Neural cell (in vitro differentiated cells): ENCODE data around the gene PTPRK. TPM values are rescaled to one million over a fixed set of nuclear protein-coding genes. Genes with fewer than 3 reads are reported as not detected.

Source experiments
- H2AFZ ChIP-seq: fragments of 200-600, 300-800 bp; sonication (generic), shearing (Covaris generic); 2 replicates; pipeline ENCODE4 v1.6.0; 2014; ENCODE audit warnings: low read depth, mild to moderate bottlenecking, antibody characterized with exemption, low read length, moderate library complexity
- H3F3A ChIP-seq: fragments of 200-600 bp; shearing (Covaris generic); 2 replicates; pipeline ENCODE4 v1.6.1; 2016; ENCODE audit warnings: mild to moderate bottlenecking, moderate library complexity, mixed read lengths, antibody characterized with exemption, low read length; ENCODE audit not compliant: insufficient read depth, poor library complexity, severe bottlenecking
- H3K27ac ChIP-seq: fragments of 200-600, 300-800 bp; sonication (generic), shearing (Covaris generic); 2 replicates; pipeline ENCODE4 v1.5.1; 2014; ENCODE audit warnings: mild to moderate bottlenecking, low read length, moderate library complexity
- H3K27me3 ChIP-seq: fragments of 300-800, 200-600 bp; sonication (generic), shearing (Covaris generic); 2 replicates; pipeline ENCODE4 v1.6.0; 2014; ENCODE audit warnings: mild to moderate bottlenecking, low read depth, low read length, moderate library complexity; ENCODE audit not compliant: insufficient read depth
- H3K36me3 ChIP-seq: fragments of 300-800, 200-600 bp; sonication (generic), shearing (Covaris generic); 2 replicates; pipeline ENCODE4 v1.5.1; 2014; ENCODE audit warnings: mild to moderate bottlenecking, antibody characterized with exemption, low read length, moderate library complexity; ENCODE audit not compliant: insufficient read depth
- H3K4me2 ChIP-seq: fragments of 300-800, 200-600 bp; sonication (generic), shearing (Covaris generic); 2 replicates; pipeline ENCODE4 v1.6.0; 2014; ENCODE audit warnings: mild to moderate bottlenecking, low read length
- H3K4me3 ChIP-seq: fragments of 300-800, 200-600 bp; sonication (generic), shearing (Covaris generic); 2 replicates; pipeline ENCODE4 v1.5.1; 2014; ENCODE audit warnings: mild to moderate bottlenecking, low read length, moderate library complexity
- H3K79me2 ChIP-seq: fragments of 200-600 bp; shearing (Covaris generic); replicated peaks from 2 replicates; pipeline ENCODE4 v1.6.0; 2014; ENCODE audit warnings: mild to moderate bottlenecking, low read length, moderate library complexity; ENCODE audit not compliant: insufficient read depth
- H3K9ac ChIP-seq: fragments of 300-800, 200-600 bp; sonication (generic), shearing (Covaris generic); 2 replicates; pipeline ENCODE4 v1.6.1; 2016; ENCODE audit warnings: mild to moderate bottlenecking, low read length, mixed read lengths
- H3K9me2 ChIP-seq: fragments of 200-600 bp; shearing (Covaris generic); 2 replicates; pipeline ENCODE4 v1.6.1; 2016; ENCODE audit warnings: mild to moderate bottlenecking, low read length, mixed read lengths; ENCODE audit not compliant: insufficient read depth
- H3K9me3 ChIP-seq: fragments of 200-600, 300-800 bp; sonication (generic), shearing (Covaris generic); 2 replicates; pipeline ENCODE4 v1.6.1; 2016; ENCODE audit warnings: mild to moderate bottlenecking, mixed run types, low read length, moderate library complexity, mixed read lengths
- H4K20me1 ChIP-seq: fragments of 200-600 bp; shearing (Covaris generic); 2 replicates; pipeline ENCODE4 v1.6.1; 2016; ENCODE audit warnings: mild to moderate bottlenecking, mixed run types; ENCODE audit not compliant: insufficient read depth
- EP300 ChIP-seq: fragments of 450-650 bp; conservative IDR thresholded peaks from 2 replicates; pipeline ENCODE4 v1.6.1; 2014; ENCODE audit warnings: antibody characterized with exemption, mild to moderate bottlenecking, moderate library complexity; ENCODE audit not compliant: poor library complexity, severe bottlenecking
- EZH2 ChIP-seq: fragments of 200-600, 300-800 bp; shearing (Covaris generic), sonication (generic); IDR thresholded peaks from 2 replicates; pipeline ENCODE4 v1.6.1; 2014; ENCODE audit warnings: antibody characterized with exemption, low read length, borderline replicate concordance, mild to moderate bottlenecking; ENCODE audit not compliant: insufficient read depth, poor library complexity, severe bottlenecking
- MXI1 ChIP-seq: fragments of 450-650 bp; conservative IDR thresholded peaks from 2 replicates; pipeline ENCODE4 v1.6.1; 2014; ENCODE audit warnings: antibody characterized with exemption, mild to moderate bottlenecking; ENCODE audit not compliant: poor library complexity, severe bottlenecking
- POLR2AphosphoS5 ChIP-seq: IDR thresholded peaks from 2 replicates; pipeline ENCODE4 v1.6.1; 2012
- RAD21 ChIP-seq: fragments of 450-650 bp; conservative IDR thresholded peaks from 2 replicates; pipeline ENCODE4 v1.6.1; 2014; ENCODE audit warnings: antibody characterized with exemption, mild to moderate bottlenecking, moderate library complexity
- REST ChIP-seq: IDR thresholded peaks from 2 replicates; pipeline ENCODE4 v1.6.1; 2012; ENCODE audit warnings: borderline replicate concordance
- SMC3 ChIP-seq: fragments of 450-650 bp; conservative IDR thresholded peaks from 2 replicates; pipeline ENCODE4 v1.6.1; 2014; ENCODE audit warnings: antibody characterized with exemption, mild to moderate bottlenecking, moderate library complexity; ENCODE audit not compliant: poor library complexity
- TAF1 ChIP-seq: IDR thresholded peaks from 2 replicates; pipeline ENCODE4 v1.6.1; 2012; ENCODE audit warnings: low read depth
- polyA plus RNA-seq: library from polyadenylated mRNA; depleted of rRNA; stranded (reverse); fragments of >200 nt; gene quantifications from 2 replicates; pipeline ENCODE4 v1.2.3, GENCODE V29; 2014
- TF ChIP-seq, protein P1 (sequence below): fragments of 450-650 bp; IDR thresholded peaks from 2 replicates; pipeline ENCODE4 v1.5.1; 2014; ENCODE audit warnings: antibody characterized with exemption, mild to moderate bottlenecking, moderate library complexity; ENCODE audit not compliant: poor library complexity, severe bottlenecking

Gene PTPRK
- polyA plus RNA-seq, 1 donor from 2014 or later = 10.4 TPM

DNA sequence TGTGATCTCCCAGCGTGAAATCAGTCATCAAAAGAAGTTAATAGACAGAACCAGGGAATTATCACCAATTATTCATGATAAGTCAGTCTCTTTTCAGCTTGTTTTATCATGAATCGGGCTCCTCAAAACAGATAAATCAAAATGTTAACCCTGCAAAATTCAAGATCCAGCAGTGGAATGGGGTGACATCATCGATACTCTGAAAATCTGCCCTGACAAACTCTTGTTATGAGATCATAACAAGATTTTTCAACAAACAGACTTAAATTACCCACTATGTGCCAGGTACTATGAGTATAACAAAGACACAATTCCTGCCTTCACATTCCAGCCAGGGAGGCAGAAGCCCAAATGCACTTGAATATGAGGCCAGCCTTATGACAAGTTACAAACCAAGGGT lies 64.4 kb downstream of the PTPRK start:
- H3K36me3 ChIP-seq = no peaks in the 10 kb centered on the region
- H3K27ac ChIP-seq = no peak overlapping the region
- H3K27me3 ChIP-seq = no peaks in the 10 kb centered on the region
- peaks cover 3% of the 10 kb centered on the region for H3F3A ChIP-seq
- no peaks in the 10 kb centered on the region for H3K79me2 ChIP-seq
- no peak overlapping the region for H2AFZ ChIP-seq
- no peak overlapping the region for H3K4me2 ChIP-seq
- no peak overlapping the region for H3K9ac ChIP-seq
- H3K9me3 ChIP-seq = no peaks in the 10 kb centered on the region
- H3K9me2 ChIP-seq = no peaks in the 10 kb centered on the region
- no peak overlapping the region for H3K4me3 ChIP-seq
- TF ChIP-seq TAF1 = no peak
- no peak for TF ChIP-seq EP300
- no peak for TF ChIP-seq REST
- no peak for TF ChIP-seq EZH2
- TF ChIP-seq POLR2AphosphoS5 = no peak
- TF ChIP-seq SMC3 = no peak
- TF ChIP-seq, protein P1, sequence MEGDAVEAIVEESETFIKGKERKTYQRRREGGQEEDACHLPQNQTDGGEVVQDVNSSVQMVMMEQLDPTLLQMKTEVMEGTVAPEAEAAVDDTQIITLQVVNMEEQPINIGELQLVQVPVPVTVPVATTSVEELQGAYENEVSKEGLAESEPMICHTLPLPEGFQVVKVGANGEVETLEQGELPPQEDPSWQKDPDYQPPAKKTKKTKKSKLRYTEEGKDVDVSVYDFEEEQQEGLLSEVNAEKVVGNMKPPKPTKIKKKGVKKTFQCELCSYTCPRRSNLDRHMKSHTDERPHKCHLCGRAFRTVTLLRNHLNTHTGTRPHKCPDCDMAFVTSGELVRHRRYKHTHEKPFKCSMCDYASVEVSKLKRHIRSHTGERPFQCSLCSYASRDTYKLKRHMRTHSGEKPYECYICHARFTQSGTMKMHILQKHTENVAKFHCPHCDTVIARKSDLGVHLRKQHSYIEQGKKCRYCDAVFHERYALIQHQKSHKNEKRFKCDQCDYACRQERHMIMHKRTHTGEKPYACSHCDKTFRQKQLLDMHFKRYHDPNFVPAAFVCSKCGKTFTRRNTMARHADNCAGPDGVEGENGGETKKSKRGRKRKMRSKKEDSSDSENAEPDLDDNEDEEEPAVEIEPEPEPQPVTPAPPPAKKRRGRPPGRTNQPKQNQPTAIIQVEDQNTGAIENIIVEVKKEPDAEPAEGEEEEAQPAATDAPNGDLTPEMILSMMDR = no peak
- no peak for TF ChIP-seq MXI1
- no peaks in the 10 kb centered on the region for H4K20me1 ChIP-seq

GRCh38 chr6:128452713-128453112 lies 67.7 kb downstream of the PTPRK start:
- H3K36me3 ChIP-seq = no peaks in the 10 kb centered on the region
- H3K79me2 ChIP-seq = no peaks in the 10 kb centered on the region

More at GRCh38 chr6:128452713-128453112, 67.7 kb downstream of the PTPRK start:
- TF ChIP-seq EZH2 = no peak
- TF ChIP-seq SMC3 = no peak
- TF ChIP-seq POLR2AphosphoS5 = no peak
- TF ChIP-seq REST = no peak
- TF ChIP-seq TAF1 = no peak
- TF ChIP-seq RAD21 = no peak
- TF ChIP-seq, protein P1 = no peak
- no peak for TF ChIP-seq EP300
- no peak for TF ChIP-seq MXI1
- Histone ChIP-seq H3K4me3 (no peak overlapping the region), H2AFZ (no peak overlapping the region), H3K9me2 (no peaks in the 10 kb centered on the region), H3K4me2 (no peak overlapping the region), H4K20me1 (no peaks in the 10 kb centered on the region), H3K9ac (no peak overlapping the region), H3K27ac (no peak overlapping the region), H3K27me3 (no peaks in the 10 kb centered on the region), H3F3A (no peaks in the 10 kb centered on the region), H3K9me3 (no peaks in the 10 kb centered on the region)
